ENCODE measurements around the gene C1orf35.

Gene C1orf35

DNA sequence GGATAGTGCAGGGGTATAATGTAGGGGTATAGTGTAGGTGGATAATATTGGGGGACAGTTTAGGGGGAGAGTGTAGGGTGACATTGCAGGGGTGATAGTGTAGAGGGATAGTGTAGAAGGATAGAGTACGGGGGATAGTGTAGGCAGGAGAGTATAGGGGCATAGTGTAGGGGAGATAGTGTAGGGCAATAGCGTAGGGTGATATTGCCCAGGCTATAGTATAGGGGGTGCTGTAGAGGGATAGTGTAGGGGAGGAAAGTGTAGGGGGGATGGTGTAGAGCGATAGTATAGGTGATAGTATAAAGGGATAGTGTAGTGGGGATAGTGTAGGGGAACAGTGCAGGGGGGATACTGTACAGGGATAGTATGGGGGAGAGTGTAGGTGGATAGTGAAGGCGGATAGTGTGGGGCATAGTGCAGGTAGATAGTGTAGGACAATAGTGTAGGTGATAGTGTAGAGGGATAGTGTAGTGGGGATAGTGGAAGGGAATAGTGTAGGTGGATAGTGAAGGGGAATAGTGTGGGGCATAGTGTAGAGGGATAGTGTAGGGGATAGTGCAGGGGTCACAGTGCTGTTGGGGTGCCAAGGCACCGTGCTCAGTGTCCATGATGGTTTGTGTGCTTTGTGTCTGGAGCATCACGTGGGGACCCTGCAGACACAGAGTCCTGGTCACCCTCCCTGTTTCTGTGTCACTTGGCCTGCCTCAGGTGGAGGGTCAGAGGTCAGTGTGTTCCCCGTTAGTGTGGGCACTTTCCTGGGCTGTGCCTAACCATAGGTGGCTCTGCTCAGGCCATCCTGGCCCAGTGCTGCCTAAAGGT is 31.1 kb downstream of the C1orf35 start:
- H3K27ac Mint-ChIP-seq = no peak overlapping the region
- peaks cover 11 to 16% of the 10 kb centered on the region in 2 donors for H3K4me1 Mint-ChIP-seq (ENCODE audit: low read depth in 2 of 2)
- H3K36me3 Mint-ChIP-seq (ENCODE audit: insufficient read depth) = peaks cover 7% of the 10 kb centered on the region
- peak; percentile 40 for ATAC-seq (replicated peaks)
- no peak overlapping the region for H3K4me3 Mint-ChIP-seq
- DNase-seq = no peak
- peaks cover 1 to 7% of the 10 kb centered on the region in 2 donors for H3K27me3 Mint-ChIP-seq
- no peaks in the 10 kb centered on the region for H3K9me3 Mint-ChIP-seq

DNA sequence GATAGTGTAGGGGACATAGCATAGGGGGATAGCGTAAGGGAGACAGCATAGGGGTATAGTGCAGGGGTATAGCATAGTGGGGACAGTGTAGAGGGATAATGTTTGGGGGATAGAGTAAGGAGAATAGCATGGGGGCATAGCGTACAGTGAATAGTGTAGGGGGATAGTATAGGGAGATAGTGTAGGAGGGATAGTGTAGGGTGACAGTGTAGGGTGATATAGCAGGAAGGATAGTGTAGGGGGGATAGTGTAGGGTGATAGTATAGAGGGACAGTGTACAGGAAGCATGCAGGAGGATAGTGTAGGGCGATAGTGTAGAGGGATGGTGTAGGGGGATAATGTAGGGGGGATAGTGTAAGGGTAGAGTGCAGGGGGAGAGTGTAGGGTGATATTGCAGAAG is 32.3 kb downstream of the C1orf35 start:
- DNase-seq (no peak), ATAC-seq (replicated peaks) (no peak)
- Mint-ChIP-seq H3K4me1 (ENCODE audit: low read depth in 2 of 2) (peaks cover 11 to 15% of the 10 kb centered on the region in 2 donors), H3K36me3 (ENCODE audit: insufficient read depth) (peaks cover 7% of the 10 kb centered on the region), H3K4me3 (no peak overlapping the region), H3K27me3 (peaks cover 10 to 19% of the 10 kb centered on the region in 2 donors), H3K27ac (no peak overlapping the region), H3K9me3 (no peaks in the 10 kb centered on the region)

DNA sequence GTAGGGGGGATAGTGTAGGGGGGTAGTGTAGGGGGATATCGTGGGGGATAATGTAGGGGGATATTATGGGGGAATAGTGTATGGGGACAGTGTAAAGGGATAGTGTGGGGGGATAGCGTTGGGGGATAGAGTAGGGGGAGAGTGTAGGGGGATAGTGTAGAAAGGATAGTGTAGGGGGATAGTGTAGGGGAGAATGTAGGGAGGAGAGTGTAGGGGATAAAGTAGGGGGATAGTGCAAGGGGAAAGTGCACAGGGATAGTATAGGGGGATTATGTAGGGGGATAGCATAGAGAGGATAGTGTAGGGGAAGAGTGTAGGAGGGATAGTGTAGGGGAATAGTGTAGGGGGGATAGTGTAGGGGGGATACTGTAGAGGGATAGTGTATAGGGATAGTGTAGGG is 33.0 kb downstream of the C1orf35 start:
- H3K4me1 Mint-ChIP-seq (ENCODE audit: low read depth in 2 of 2) = peaks cover 10 to 15% of the 10 kb centered on the region in 2 donors
- ATAC-seq (replicated peaks) = no peak
- H3K27ac Mint-ChIP-seq = no peak overlapping the region

DNA sequence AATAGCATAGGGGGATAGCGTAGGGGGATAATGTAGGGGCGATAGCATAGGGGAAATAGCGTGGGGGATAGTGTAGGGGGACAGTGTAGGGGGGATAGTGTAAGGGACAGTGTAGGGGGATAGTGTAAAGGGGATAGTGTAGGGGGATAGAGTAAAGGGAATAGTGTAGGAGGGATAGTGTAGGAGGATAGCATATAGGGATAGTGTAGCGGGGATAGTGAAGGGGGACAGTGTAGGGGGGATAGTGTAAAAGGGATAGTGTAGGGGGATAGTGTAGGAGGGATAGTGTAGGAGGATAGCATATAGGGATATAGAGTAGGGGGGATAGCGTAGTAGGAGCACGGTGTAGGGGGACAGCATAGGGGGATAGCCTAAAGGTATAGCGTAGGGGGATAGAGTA is 34.8 kb downstream of the C1orf35 start:
- no peak overlapping the region for H3K27ac Mint-ChIP-seq
- no peak for DNase-seq
- H3K27me3 Mint-ChIP-seq = peaks cover 10 to 42% of the 10 kb centered on the region in 2 donors
- ATAC-seq (replicated peaks) = no peak
- no peaks in the 10 kb centered on the region for H3K9me3 Mint-ChIP-seq
- peaks cover 2% of the 10 kb centered on the region for H3K36me3 Mint-ChIP-seq (ENCODE audit: insufficient read depth)
- H3K4me3 Mint-ChIP-seq = no peak overlapping the region
- H3K4me1 Mint-ChIP-seq (ENCODE audit: low read depth in 2 of 2) = peaks cover 5 to 10% of the 10 kb centered on the region in 2 donors

More for the DNA sequence above, 33.0 kb downstream of the C1orf35 start:
- Mint-ChIP-seq H3K4me3 (no peak overlapping the region), H3K9me3 (no peaks in the 10 kb centered on the region), H3K36me3 (ENCODE audit: insufficient read depth) (peaks cover 7% of the 10 kb centered on the region), H3K27me3 (peaks cover 10 to 26% of the 10 kb centered on the region in 2 donors)
- no peak for DNase-seq

DNA sequence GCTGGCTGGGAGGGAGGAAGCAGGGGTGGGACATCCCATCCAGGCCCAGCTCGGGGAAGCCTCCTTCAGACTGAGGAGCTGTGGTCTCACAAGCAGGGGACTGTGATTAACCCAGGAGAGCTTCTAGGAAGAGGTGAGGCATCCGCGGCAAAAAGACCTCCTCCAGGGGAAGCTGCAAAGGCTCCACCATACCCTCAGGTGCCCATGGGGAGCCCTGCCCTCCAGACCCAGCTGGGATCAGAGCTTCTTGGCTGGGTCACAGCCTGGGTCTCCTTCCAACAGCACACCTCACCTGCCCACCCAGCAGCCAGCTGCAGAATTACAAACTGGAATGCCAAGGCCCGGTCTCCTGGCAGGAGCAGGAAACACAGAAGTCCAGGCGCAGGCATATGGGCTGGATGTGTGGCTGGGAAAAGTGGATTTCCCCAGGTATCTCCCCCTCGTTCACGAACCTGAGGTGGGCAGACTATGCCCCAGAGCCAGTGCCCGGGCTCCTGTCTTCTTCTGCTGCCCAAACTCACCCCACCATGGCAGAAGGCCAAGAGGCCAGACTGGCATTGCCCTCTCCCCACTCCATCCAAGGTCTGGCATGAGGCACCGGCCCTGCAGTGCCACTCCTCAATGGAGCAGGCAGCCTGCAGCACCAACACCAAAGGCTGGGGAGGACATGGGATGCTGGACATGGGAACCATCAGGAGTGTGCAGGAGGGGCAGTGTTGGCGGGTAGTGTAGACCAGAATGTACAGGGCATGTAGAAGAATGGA is 36.1 kb downstream of the C1orf35 start:
- Mint-ChIP-seq H3K36me3 (ENCODE audit: insufficient read depth) (peaks cover 2% of the 10 kb centered on the region), H3K27me3 (peaks cover 15 to 55% of the 10 kb centered on the region in 2 donors), H3K27ac (no peak overlapping the region), H3K4me1 (ENCODE audit: low read depth in 2 of 2) (peaks cover 0 to 3% of the 10 kb centered on the region in 2 donors), H3K4me3 (no peak overlapping the region), H3K9me3 (no peaks in the 10 kb centered on the region)
- ATAC-seq (replicated peaks) (no peak), DNase-seq (no peak)

DNA sequence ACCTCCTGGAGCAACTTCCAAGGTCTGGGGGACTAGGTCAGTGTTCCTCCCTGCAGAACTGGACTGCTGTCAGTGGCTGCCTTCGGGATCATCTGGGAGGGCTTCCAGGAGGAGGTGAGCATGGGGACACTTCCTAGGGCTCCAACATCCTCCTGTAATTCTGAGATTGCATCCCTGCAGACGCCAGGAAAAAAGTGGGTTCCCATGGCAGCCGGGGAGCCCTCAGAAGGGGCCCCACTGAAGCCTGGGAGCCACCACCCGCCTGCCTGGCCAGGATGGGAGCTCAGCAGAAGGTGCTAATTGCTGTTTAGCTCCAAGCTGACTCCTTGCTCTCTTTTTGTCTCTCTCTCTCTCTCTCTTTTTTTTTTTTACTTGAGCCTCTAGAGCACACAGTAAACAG is 36.7 kb downstream of the C1orf35 start:
- no peak overlapping the region for H3K27ac Mint-ChIP-seq
- ATAC-seq (replicated peaks) (no peak), DNase-seq (no peak)
- no peak overlapping the region for H3K4me3 Mint-ChIP-seq
- H3K9me3 Mint-ChIP-seq = no peaks in the 10 kb centered on the region
- no peaks in the 10 kb centered on the region for H3K4me1 Mint-ChIP-seq (ENCODE audit: low read depth in 2 of 2)
- peaks cover 3% of the 10 kb centered on the region for H3K36me3 Mint-ChIP-seq (ENCODE audit: insufficient read depth)
- peaks cover 16 to 62% of the 10 kb centered on the region in 2 donors for H3K27me3 Mint-ChIP-seq

DNA sequence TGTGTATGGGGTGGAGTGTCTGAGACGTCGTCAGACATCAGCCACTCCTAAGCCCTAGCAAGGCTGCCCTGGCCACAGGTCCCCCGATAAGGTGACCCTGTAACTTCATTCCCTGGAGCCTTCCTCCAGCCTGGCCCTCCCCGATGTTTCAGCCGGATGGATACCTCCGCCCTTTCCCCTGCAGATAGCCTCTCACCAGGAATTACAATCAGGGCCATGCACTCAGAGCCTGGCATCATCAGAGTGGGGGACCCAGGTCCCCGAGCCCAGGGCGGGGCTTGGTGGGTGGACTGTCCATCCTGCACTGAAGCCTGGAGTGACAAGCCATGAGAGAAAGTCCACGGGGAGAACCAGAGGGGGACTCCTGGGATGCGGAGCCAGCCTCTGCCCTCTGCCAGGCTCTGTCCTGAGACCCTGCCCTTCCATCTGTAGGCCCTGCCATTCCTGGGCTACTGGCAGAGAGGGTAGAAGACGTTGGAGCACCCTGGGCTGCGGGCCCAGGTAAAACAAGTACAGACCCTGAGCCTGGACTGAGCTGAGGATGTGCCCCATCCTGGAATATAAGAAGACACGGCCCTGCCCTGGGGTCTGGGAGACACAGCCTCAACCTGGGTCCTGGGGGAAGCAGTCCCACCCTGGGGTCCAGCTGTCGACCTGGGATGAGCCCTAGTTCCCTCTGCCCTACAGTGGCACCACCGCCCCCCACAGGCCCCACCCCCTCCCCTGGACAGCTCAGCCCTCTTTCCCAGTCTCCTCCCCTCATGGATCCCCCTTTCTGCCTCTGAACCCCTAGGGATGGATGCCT is 37.4 kb downstream of the C1orf35 start:
- Mint-ChIP-seq H3K4me1 (ENCODE audit: low read depth in 2 of 2) (peaks cover 6% of the 10 kb centered on the region in 2 donors), H3K27ac (no peak overlapping the region), H3K27me3 (peaks cover 23 to 68% of the 10 kb centered on the region in 2 donors), H3K4me3 (no peak overlapping the region), H3K36me3 (ENCODE audit: insufficient read depth) (peaks cover 5% of the 10 kb centered on the region), H3K9me3 (no peaks in the 10 kb centered on the region)
- ATAC-seq (replicated peaks) (no peak), DNase-seq (no peak)

DNA sequence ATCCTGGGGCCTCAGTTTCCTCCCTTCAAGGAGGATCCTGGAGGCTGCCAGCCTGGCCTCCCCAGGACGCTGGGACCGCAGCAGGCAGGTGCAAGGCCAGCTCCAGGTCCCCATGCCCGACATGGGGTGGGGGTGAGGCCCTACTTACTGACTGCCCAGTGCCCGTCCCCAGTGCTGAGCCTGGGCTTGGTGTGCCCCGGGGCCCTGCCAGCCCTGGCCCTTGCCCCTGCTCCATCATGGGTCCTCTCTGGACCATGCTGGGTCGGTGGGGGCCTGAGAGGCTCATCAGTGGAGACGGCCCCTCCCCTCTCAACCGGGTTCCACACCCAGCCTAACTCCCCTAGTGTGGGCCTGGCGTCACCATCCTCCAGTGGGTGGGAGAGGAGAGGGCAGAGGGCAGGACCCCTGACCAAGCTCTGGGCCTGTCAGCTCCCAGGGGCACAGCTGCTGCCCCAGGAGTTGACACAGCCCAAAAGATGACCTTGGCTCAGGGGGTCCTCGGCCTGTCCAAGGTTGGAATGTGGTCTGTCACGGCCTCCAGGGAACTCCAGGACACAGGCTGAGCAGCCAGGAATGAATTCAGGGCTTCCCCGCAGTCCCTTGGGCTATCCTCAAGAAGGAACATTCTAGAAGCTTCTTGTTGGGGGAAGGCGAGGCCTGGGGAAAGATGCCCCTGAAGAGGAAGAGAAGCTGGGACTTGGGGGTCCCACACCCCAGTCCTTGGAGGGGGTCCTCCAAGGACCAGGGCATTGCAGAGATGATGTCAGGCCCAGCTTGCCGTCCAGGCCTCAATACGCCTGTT is 38.2 kb downstream of the C1orf35 start:
- Mint-ChIP-seq H3K4me3 (no peak overlapping the region), H3K36me3 (ENCODE audit: insufficient read depth) (peaks cover 5% of the 10 kb centered on the region), H3K27ac (no peak overlapping the region), H3K9me3 (no peaks in the 10 kb centered on the region), H3K27me3 (peaks cover 25 to 71% of the 10 kb centered on the region in 2 donors), H3K4me1 (ENCODE audit: low read depth in 2 of 2) (peaks cover 8 to 9% of the 10 kb centered on the region in 2 donors)
- ATAC-seq (replicated peaks) = no peak
- DNase-seq = no peak

DNA sequence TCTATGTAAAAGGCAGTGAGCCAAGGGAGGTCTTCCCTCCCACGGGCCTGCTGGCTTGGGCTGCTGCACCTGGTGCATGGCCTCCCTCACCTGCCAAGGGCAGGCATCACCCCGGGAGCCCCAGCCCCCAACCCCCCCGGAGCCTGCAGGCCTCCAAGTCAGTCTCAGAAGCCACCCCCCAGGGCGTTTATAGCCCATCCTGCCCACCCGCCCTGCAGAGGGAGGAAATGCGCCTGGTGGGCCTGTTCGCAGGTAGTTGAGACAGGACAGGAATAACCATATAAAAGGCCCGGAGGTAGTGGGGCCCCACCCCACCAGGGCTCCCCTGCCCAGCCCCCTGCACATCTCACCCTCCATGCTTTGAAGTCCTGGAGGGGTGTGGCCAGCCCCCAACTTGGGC is 38.8 kb downstream of the C1orf35 start:
- DNase-seq = no peak
- no peak for ATAC-seq (replicated peaks)
- H3K27me3 Mint-ChIP-seq = peaks cover 25 to 71% of the 10 kb centered on the region in 2 donors
- no peaks in the 10 kb centered on the region for H3K9me3 Mint-ChIP-seq
- peaks cover 8 to 9% of the 10 kb centered on the region in 2 donors for H3K4me1 Mint-ChIP-seq (ENCODE audit: low read depth in 2 of 2)
- no peak overlapping the region for H3K27ac Mint-ChIP-seq
- no peak overlapping the region for H3K4me3 Mint-ChIP-seq
- H3K36me3 Mint-ChIP-seq (ENCODE audit: insufficient read depth) = peaks cover 5% of the 10 kb centered on the region

DNA sequence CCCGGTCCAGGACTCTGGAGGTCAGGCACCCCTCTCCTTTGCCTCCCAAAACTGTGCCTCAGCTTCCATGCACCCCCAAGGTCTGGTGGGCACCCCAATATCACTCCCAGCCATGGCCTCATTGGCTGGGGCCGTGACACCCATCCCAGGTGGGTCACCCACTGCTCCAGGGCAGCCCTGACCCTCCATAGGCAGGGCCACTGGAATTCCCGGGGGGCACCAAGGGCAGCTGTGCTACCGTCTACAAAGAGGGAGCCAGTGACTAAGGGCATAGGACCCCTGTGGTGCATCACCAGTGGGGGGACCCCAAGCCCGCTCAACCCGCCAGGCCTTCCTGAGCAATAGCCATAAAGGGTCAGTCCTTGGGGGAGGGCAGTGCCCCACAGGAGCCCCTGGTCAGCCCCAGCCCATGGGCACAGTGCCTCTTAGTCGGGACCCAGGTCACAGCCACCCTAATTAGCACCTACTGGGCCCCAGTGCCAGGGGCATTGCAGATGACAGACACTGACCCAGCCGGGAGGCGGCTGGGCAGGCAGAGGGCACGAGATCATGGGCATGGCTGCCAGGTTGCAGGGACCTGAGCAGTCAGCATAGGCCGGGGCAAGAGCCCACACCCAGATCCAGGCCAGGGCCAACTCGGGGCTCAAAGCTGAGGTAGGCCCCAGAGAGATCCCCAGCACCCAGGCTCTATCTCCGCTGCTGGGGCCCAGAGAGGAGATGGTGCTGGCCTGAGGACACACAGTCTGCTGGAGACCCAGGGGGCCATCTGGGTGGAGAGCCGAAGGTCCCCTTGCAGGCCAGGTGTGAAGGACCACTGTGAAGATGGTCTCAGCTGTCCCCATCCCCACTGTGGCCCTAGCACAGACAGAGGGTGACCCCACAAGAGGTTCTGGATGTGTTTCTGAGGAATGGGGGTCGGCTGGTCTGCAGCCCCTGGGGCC is 39.6 kb downstream of the C1orf35 start:
- Mint-ChIP-seq H3K27me3 (peaks cover 25 to 73% of the 10 kb centered on the region in 2 donors), H3K4me3 (no peak overlapping the region), H3K27ac (no peak overlapping the region), H3K4me1 (ENCODE audit: low read depth in 2 of 2) (peaks cover 8 to 9% of the 10 kb centered on the region in 2 donors), H3K36me3 (ENCODE audit: insufficient read depth) (peaks cover 5% of the 10 kb centered on the region), H3K9me3 (no peaks in the 10 kb centered on the region)
- ATAC-seq (replicated peaks) = no peak
- DNase-seq = no peak

DNA sequence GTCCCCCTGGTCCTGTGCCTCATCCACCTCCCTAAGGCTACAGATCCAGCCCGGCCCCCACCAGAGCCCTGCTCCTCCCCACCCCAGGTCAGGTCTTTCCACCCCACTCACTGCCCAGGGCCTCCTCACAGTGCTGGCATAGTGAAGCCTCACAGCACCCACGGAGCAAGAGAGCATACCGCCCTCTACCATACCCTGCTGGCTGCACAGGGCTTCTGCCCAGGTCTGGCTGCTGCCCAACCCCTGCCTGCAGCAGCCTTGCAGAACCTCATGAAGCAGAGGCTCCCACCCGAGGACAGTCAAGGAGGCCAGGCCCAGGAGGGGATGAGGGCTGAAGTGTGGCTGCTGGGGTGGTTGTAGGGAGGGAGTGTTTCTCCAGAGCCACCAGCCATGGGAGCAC is 40.3 kb downstream of the C1orf35 start:
- Mint-ChIP-seq H3K27ac (no peak overlapping the region), H3K4me3 (no peak overlapping the region), H3K27me3 (peaks cover 25 to 80% of the 10 kb centered on the region in 2 donors), H3K36me3 (ENCODE audit: insufficient read depth) (peaks cover 5% of the 10 kb centered on the region), H3K9me3 (no peaks in the 10 kb centered on the region), H3K4me1 (ENCODE audit: low read depth in 2 of 2) (peaks cover 8 to 9% of the 10 kb centered on the region in 2 donors)
- DNase-seq = no peak
- ATAC-seq (replicated peaks) = no peak
